HEK293 (cell line): ENCODE measurements around the gene OR2A25.

ENCODE experiments used
- CTCF ChIA-PET: fragments of 350-600 bp; formaldehyde crosslinking; extraction: SDS; loops from one replicate; lab custom pipeline; 2021; ENCODE audit warnings: antibody characterized with exemption; lab: Yijun Ruan, JAX
- POLR2A ChIA-PET: fragments of 300-600 bp; formaldehyde crosslinking; extraction: SDS; loops from one replicate; lab custom pipeline; 2020; ENCODE audit warnings: antibody characterized with exemption, inconsistent platforms; lab: Yijun Ruan, JAX
- H3K27ac ChIP-seq: fragments of 200-500 bp; sonication (Bioruptor generic); 2 replicates; pipeline ENCODE4 v1.5.1; 2014; ENCODE audit warnings: low read depth, low read length, control low read depth, inconsistent platforms; ENCODE audit errors: extremely low read depth
- H3K36me3 ChIP-seq, 2 experiments: fragments of 200-500 bp in 1 of 2; sonication (Bioruptor generic) in 1 of 2; 1 replicate in 1 of 2; 2 replicates in 1 of 2; pipeline ENCODE4 v1.5.1; 2014 to 2017; ENCODE audit warnings: inconsistent platforms in 2 of 2, low read length in 2 of 2; ENCODE audit not compliant: control insufficient read depth in 2 of 2, insufficient read depth in 1 of 2
- H3K4me1 ChIP-seq: fragments of 200-500 bp; sonication (Bioruptor generic); 2 replicates; pipeline ENCODE4 v1.5.1; 2014; ENCODE audit warnings: mild to moderate bottlenecking, low read length, inconsistent platforms; ENCODE audit not compliant: control insufficient read depth, insufficient read depth
- H3K4me3 ChIP-seq: 2 replicates; pipeline ENCODE4 v1.5.1; 2011; ENCODE audit warnings: low read depth, mild to moderate bottlenecking, control low read depth, low read length, moderate library complexity
- H3K9me3 ChIP-seq: fragments of 200-500 bp; sonication (Bioruptor generic); 2 replicates; pipeline ENCODE4 v1.5.1; 2014; ENCODE audit warnings: low read depth, low read length, inconsistent platforms; ENCODE audit not compliant: control insufficient read depth, insufficient read depth
- PRDM1 ChIP-seq: fragments of 450-650 bp; formaldehyde crosslinking; IDR thresholded peaks from 2 replicates; pipeline ENCODE4; 2016; ENCODE audit warnings: missing biosample characterization, missing genetic modification characterization
- ZNF10 ChIP-seq: fragments of 450-650 bp; formaldehyde crosslinking; IDR thresholded peaks from 2 replicates; pipeline ENCODE4 v1.5.1; 2017; ENCODE audit warnings: missing biosample characterization, missing genetic modification characterization
- ZNF155 ChIP-seq: fragments of 450-650 bp; formaldehyde crosslinking; IDR thresholded peaks from 2 replicates; pipeline ENCODE4 v1.5.1; 2016; ENCODE audit warnings: missing biosample characterization, missing genetic modification characterization
- ZNF184 ChIP-seq: fragments of 450-650 bp; IDR thresholded peaks from 2 replicates; pipeline ENCODE4 v1.5.1; 2018; ENCODE audit warnings: missing biosample characterization, mild to moderate bottlenecking, missing genetic modification characterization
- ZNF19 ChIP-seq: fragments of 450-650 bp; formaldehyde crosslinking; IDR thresholded peaks from 2 replicates; pipeline ENCODE4; 2016; ENCODE audit warnings: missing biosample characterization, missing genetic modification characterization, low read depth
- ZNF202 ChIP-seq: fragments of 450-650 bp; formaldehyde crosslinking; IDR thresholded peaks from 2 replicates; pipeline ENCODE4 v1.5.1; 2016; ENCODE audit warnings: missing biosample characterization, missing genetic modification characterization, borderline replicate concordance
- ZNF239 ChIP-seq: fragments of 450-650 bp; formaldehyde crosslinking; IDR thresholded peaks from 2 replicates; pipeline ENCODE4 v1.5.1; 2016; ENCODE audit warnings: missing biosample characterization, missing genetic modification characterization
- ZNF280C ChIP-seq: fragments of 450-650 bp; formaldehyde crosslinking; IDR thresholded peaks from 2 replicates; pipeline ENCODE4 v1.5.1; 2016; ENCODE audit warnings: missing biosample characterization, missing genetic modification characterization
- ZNF324 ChIP-seq: fragments of 450-650 bp; formaldehyde crosslinking; IDR thresholded peaks from 2 replicates; pipeline ENCODE4 v1.5.1; 2016; ENCODE audit warnings: missing biosample characterization, missing genetic modification characterization
- ZNF366 ChIP-seq: fragments of 450-650 bp; formaldehyde crosslinking; conservative IDR thresholded peaks from 2 replicates; pipeline ENCODE4 v1.5.1; 2016; ENCODE audit warnings: missing biosample characterization, missing genetic modification characterization
- ZNF426 ChIP-seq: fragments of 450-650 bp; formaldehyde crosslinking; IDR thresholded peaks from 2 replicates; pipeline ENCODE4 v1.5.1; 2017; ENCODE audit warnings: missing biosample characterization, missing genetic modification characterization, mild to moderate bottlenecking, inconsistent platforms, moderate library complexity
- ZNF449 ChIP-seq: fragments of 450-650 bp; formaldehyde crosslinking; IDR thresholded peaks from 2 replicates; pipeline ENCODE4 v1.5.1; 2017; ENCODE audit warnings: missing biosample characterization, mild to moderate bottlenecking, missing genetic modification characterization, moderate library complexity
- ZNF610 ChIP-seq: fragments of 450-650 bp; formaldehyde crosslinking; IDR thresholded peaks from 2 replicates; pipeline ENCODE4 v1.5.1; 2016; ENCODE audit warnings: missing biosample characterization, missing genetic modification characterization, borderline replicate concordance
- ZNF677 ChIP-seq: fragments of 450-650 bp; IDR thresholded peaks from 2 replicates; pipeline ENCODE4 v1.5.0; 2018; ENCODE audit warnings: missing biosample characterization, mild to moderate bottlenecking, missing genetic modification characterization, moderate library complexity
- ZNF692 ChIP-seq: fragments of 450-650 bp; formaldehyde crosslinking; IDR thresholded peaks from 2 replicates; pipeline ENCODE4 v1.5.1; 2016; ENCODE audit warnings: missing biosample characterization, missing genetic modification characterization
- ZNF704 ChIP-seq: fragments of 450-650 bp; formaldehyde crosslinking; IDR thresholded peaks from 2 replicates; pipeline ENCODE4 v1.5.1; 2016; ENCODE audit warnings: missing biosample characterization, missing genetic modification characterization
- ZNF707 ChIP-seq: fragments of 450-650 bp; formaldehyde crosslinking; IDR thresholded peaks from 2 replicates; pipeline ENCODE4 v1.5.1; 2016; ENCODE audit warnings: missing biosample characterization, missing genetic modification characterization
- ZNF768 ChIP-seq: fragments of 450-650 bp; formaldehyde crosslinking; IDR thresholded peaks from 2 replicates; pipeline ENCODE4 v1.5.1; 2018; ENCODE audit warnings: missing biosample characterization, mild to moderate bottlenecking, missing genetic modification characterization
- TF ChIP-seq, protein P1 (sequence below): fragments of 450-650 bp; IDR thresholded peaks from 2 replicates; pipeline ENCODE4 v1.5.1; 2018; ENCODE audit warnings: missing biosample characterization, mild to moderate bottlenecking, missing genetic modification characterization

The OR2A25 gene

DNA sequence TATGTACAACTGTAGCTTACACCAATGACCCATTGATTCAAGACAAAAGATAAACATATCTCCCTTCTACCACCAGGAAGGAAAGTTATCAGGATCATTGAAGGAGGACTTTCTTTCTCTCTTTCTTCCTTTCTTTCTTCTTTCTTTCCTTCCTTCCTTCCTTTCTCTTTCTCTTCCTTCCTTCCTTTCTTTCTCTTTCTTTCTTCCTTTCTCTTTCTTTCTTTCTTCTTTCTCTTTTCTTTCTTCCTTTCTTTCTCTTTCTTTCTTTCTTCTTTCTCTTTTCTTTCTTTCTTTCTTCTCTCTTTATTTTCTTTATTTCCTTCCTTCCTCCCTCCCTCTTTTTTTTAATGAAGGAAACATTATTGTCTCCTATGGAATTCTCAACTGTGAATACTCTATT, 29.2 kb downstream of the OR2A25 start:
- CTCF ChIA-PET = no interaction called here
- POLR2A ChIA-PET = no interaction called here
- no peaks in the 10 kb centered on the region for H3K9me3 ChIP-seq

DNA sequence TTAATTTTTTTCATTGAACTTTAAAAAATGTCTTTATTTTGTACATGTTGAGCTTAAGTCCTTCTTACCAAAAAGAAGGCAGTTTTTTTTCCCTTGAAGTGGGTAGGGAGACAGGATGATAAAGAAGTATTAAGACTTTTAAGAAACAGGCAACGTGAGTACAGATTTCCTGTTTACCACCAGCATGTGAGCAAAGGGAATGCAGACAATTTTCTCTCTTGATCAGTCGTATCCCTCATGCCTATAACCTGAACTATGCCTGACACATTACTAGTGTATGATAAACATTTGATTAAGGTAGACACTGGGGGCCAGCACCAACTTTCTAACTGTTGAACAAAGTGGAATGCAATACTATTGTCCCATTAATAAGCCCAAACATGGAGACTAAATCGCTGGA, 31.0 kb downstream of the OR2A25 start:
- TF ChIP-seq ZNF449 (no peak), ZNF426 (tag by site-specific recombination) (no peak), ZNF704 (tag by site-specific recombination) (no peak), ZNF280C (tag by site-specific recombination) (no peak), ZNF324 (no peak), ZNF239 (no peak), ZNF677 (no peak), ZNF155 (no peak), ZNF10 (tag by site-specific recombination) (no peak), ZNF610 (tag by site-specific recombination) (no peak), ZNF768 (tag by site-specific recombination) (no peak), ZNF184 (tag by site-specific recombination) (no peak), ZNF692 (no peak)
- TF ChIP-seq, protein P1, sequence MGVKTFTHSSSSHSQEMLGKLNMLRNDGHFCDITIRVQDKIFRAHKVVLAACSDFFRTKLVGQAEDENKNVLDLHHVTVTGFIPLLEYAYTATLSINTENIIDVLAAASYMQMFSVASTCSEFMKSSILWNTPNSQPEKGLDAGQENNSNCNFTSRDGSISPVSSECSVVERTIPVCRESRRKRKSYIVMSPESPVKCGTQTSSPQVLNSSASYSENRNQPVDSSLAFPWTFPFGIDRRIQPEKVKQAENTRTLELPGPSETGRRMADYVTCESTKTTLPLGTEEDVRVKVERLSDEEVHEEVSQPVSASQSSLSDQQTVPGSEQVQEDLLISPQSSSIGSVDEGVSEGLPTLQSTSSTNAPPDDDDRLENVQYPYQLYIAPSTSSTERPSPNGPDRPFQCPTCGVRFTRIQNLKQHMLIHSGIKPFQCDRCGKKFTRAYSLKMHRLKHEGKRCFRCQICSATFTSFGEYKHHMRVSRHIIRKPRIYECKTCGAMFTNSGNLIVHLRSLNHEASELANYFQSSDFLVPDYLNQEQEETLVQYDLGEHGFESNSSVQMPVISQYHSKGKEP (tag by site-specific recombination) = no peak
- POLR2A ChIA-PET = no interaction called here
- Histone ChIP-seq H3K9me3 (no peaks in the 10 kb centered on the region), H3K4me3 (no peak overlapping the region), H3K27ac (no peak overlapping the region), H3K36me3 (no peaks in the 10 kb centered on the region), H3K4me1 (no peaks in the 10 kb centered on the region)
- CTCF ChIA-PET = interaction anchor here (0.7 kb wide), 2 partner anchors 16 to 40 kb away, joined by 3 read pairs; no protein-coding TSS in a partner anchor

More for the DNA sequence above, 29.2 kb downstream of the OR2A25 start:
- Histone ChIP-seq H3K4me3 (no peak overlapping the region), H3K27ac (no peak overlapping the region), H3K4me1 (no peaks in the 10 kb centered on the region), H3K36me3 (no peaks in the 10 kb centered on the region)
- TF ChIP-seq ZNF366 (tag by site-specific recombination) (peak; percentile 66), PRDM1 (tag by site-specific recombination) (peak; percentile 96), ZNF202 (no peak), ZNF707 (tag by site-specific recombination) (no peak), ZNF155 (no peak), ZNF19 (tag by site-specific recombination) (no peak)
- TF ChIP-seq, all 188 proteins: peak for 2
